A673 (cell line): ENCODE measurements around the gene HDAC3. TPM values are rescaled to one million over a fixed set of nuclear protein-coding genes. Genes with fewer than 3 reads are reported as not detected.
"Not testable (repeated sequence)": the region's sequence is repeated elsewhere in the genome, so short reads cannot be mapped to it uniquely, and the experiment has no call there.

Experiments
- BruUV-seq: library from RNA; stranded (reverse); fragments of 400-500 nt; replicated peaks from 2 replicates; lab custom pipeline; 2021; lab: Mats Ljungman, UMichigan
- CTCF ChIA-PET: fragments of 300-600 bp; sonication (Branson Sonifier 250); formaldehyde crosslinking; loops from one replicate; lab custom pipeline; 2022; ENCODE audit warnings: antibody characterized with exemption; lab: Charles Lee
- POLR2A ChIA-PET: fragments of 300-600 bp; sonication (Branson Sonifier 250); formaldehyde crosslinking; loops from one replicate; lab custom pipeline; 2022; ENCODE audit warnings: antibody characterized with exemption; ENCODE audit not compliant: low non-redundant PET; lab: Charles Lee
- DNase-seq: peaks from one replicate; pipeline ENCODE4 v3.0.0-alpha.2; 2015; ENCODE audit warnings: low spot score
- H3K27ac ChIP-seq: fragments of 200-600 bp; sonication (generic); 2 replicates; pipeline ENCODE4 v1.5.1; 2016; ENCODE audit warnings: mixed run types, low read depth, mild to moderate bottlenecking, mixed read lengths, antibody characterized with exemption, low read length; ENCODE audit not compliant: poor library complexity, severe bottlenecking
- H3K27me3 ChIP-seq: fragments of 200-600 bp; sonication (generic); replicated peaks from 2 replicates; pipeline ENCODE4 v1.6.1; 2017; ENCODE audit warnings: mixed run types, low read depth, mild to moderate bottlenecking, mixed read lengths, antibody characterized with exemption, low read length; ENCODE audit not compliant: insufficient read depth, poor library complexity
- H3K36me3 ChIP-seq: fragments of 200-600 bp; sonication (generic); 2 replicates; pipeline ENCODE4 v1.6.1; 2016; ENCODE audit warnings: mixed run types, mild to moderate bottlenecking, mixed read lengths, antibody characterized with exemption, low read length; ENCODE audit not compliant: insufficient read depth, poor library complexity, severe bottlenecking
- H3K4me1 ChIP-seq: fragments of 200-600 bp; sonication (generic); 2 replicates; pipeline ENCODE4 v1.6.1; 2017; ENCODE audit warnings: mixed run types, mild to moderate bottlenecking, mixed read lengths, antibody characterized with exemption, low read length; ENCODE audit not compliant: insufficient read depth, poor library complexity, severe bottlenecking
- H3K4me3 ChIP-seq: fragments of 200-600 bp; sonication (generic); 2 replicates; pipeline ENCODE4 v1.5.1; 2016; ENCODE audit warnings: low read depth, mixed run types, mild to moderate bottlenecking, mixed read lengths, low read length; ENCODE audit not compliant: poor library complexity, severe bottlenecking
- H3K9me3 ChIP-seq: fragments of 200-600 bp; sonication (generic); 2 replicates; pipeline ENCODE4 v1.6.1; 2016; ENCODE audit warnings: mixed run types, low read depth, mild to moderate bottlenecking, mixed read lengths, antibody characterized with exemption, low read length; ENCODE audit not compliant: poor library complexity, severe bottlenecking
- EZH2 ChIP-seq: fragments of 200-600 bp; sonication (generic); IDR thresholded peaks from 2 replicates; pipeline ENCODE4 v1.6.1; 2017; ENCODE audit warnings: borderline replicate concordance, low read depth, mild to moderate bottlenecking, mixed read lengths, antibody characterized with exemption, low read length; ENCODE audit not compliant: poor library complexity, severe bottlenecking
- intact Hi-C: fragments of 100-400 bp; cut with micrococcal nuclease; formaldehyde crosslinking; loops from one replicate; pipeline ENCODE4 v1.10.0; 2022; ENCODE audit not compliant: unreplicated experiment
- total RNA-seq: library from RNA; stranded (reverse); gene quantifications from 2 replicates; pipeline ENCODE4 v1.2.3, GENCODE V29; 2021
- TF ChIP-seq, protein P1 (sequence below): fragments of 300-800, 200-600 bp; sonication (generic); conservative IDR thresholded peaks from 2 replicates; pipeline ENCODE4 v1.5.1; 2017; ENCODE audit warnings: low read depth, mild to moderate bottlenecking, antibody characterized with exemption, low read length, moderate library complexity, mixed read lengths

The HDAC3 gene
- total RNA-seq, 1 experiment from 2014 or later: 93.1 TPM

- H3K9me3 ChIP-seq: no peaks in the 10 kb centered on the region
- intact Hi-C loops: no loop called here
- no peak for TF ChIP-seq EZH2
- TF ChIP-seq, protein P1, sequence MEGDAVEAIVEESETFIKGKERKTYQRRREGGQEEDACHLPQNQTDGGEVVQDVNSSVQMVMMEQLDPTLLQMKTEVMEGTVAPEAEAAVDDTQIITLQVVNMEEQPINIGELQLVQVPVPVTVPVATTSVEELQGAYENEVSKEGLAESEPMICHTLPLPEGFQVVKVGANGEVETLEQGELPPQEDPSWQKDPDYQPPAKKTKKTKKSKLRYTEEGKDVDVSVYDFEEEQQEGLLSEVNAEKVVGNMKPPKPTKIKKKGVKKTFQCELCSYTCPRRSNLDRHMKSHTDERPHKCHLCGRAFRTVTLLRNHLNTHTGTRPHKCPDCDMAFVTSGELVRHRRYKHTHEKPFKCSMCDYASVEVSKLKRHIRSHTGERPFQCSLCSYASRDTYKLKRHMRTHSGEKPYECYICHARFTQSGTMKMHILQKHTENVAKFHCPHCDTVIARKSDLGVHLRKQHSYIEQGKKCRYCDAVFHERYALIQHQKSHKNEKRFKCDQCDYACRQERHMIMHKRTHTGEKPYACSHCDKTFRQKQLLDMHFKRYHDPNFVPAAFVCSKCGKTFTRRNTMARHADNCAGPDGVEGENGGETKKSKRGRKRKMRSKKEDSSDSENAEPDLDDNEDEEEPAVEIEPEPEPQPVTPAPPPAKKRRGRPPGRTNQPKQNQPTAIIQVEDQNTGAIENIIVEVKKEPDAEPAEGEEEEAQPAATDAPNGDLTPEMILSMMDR: no peak
- ChIA-PET CTCF (interaction anchor here (0.6 to 1.1 kb wide), 2 partner anchors 24 to 103 kb away, joined by 3 to 5 read pairs; no protein-coding TSS in a partner anchor), POLR2A (interaction anchor here (0.7 kb wide), 1 partner anchor 13 kb away, joined by 3 read pairs; no protein-coding TSS in a partner anchor)
- H3K4me3 ChIP-seq: no peak overlapping the region
- DNase-seq: no peak
- H3K4me1 ChIP-seq: peaks cover 33% of the 10 kb centered on the region
- H3K27me3 ChIP-seq: no peaks in the 10 kb centered on the region
- BruUV-seq: no TSS peak
- H3K27ac ChIP-seq: no peak overlapping the region
- peaks cover 9% of the 10 kb centered on the region for H3K36me3 ChIP-seq
Measured at GRCh38 chr5:141615991-141616720, 20.5 kb downstream of the HDAC3 start.

DNA sequence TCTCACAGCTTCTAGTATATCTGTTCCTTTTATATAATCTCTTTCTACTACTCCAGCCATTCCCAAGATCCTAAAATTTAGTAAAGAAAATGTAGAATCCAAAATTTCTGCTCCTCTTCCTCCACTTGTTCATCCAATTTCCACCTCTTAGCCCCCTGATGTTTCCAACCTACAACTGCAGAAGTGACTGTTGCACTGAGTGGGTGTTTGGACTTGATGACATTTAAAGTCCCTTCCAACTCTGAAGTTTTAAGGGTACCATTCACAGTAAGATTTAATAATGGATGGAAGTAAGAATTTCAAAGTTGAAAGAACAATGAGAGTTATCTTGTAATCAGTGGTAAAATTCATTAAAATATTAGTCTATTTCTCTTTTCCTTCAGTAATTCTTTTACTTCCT, 23.3 kb downstream of the HDAC3 start:
- Histone ChIP-seq H3K36me3 (no peaks in the 10 kb centered on the region), H3K9me3 (no peaks in the 10 kb centered on the region), H3K27me3 (no peaks in the 10 kb centered on the region), H3K27ac (no peak overlapping the region), H3K4me3 (no peak overlapping the region), H3K4me1 (peaks cover 29% of the 10 kb centered on the region)
- intact Hi-C loops: no loop called here
- TF ChIP-seq, protein P1: no peak
- no peak for TF ChIP-seq EZH2
- POLR2A ChIA-PET: no interaction called here
- no peak for DNase-seq
- CTCF ChIA-PET: interaction anchor here (1.7 kb wide), 1 partner anchor 46 kb away, joined by 3 read pairs; no protein-coding TSS in a partner anchor
- no TSS peak for BruUV-seq

DNA sequence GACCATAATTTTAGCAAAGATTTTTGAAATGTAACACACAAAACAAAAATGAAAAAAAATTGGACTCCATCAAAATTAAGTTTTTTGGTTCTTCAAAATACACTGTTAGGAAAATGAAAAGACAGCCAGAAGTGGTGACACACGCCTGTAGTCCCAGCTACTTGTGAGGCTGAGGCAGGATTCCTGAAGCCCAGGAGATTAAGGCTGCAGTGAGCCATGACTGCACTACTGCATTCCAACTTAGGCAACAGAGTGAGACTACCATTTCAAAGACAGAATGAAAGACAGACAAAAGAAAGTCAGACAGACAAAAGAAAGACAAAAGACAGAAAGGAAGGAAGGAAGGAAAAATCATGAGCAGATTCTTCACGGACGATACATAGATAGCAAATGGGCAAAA, 25.4 kb downstream of the HDAC3 start:
- intact Hi-C loops: no loop called here
- no peak overlapping the region for H3K27ac ChIP-seq
- POLR2A ChIA-PET: interaction anchor here (0.6 kb wide), 1 partner anchor 393 kb away, joined by 4 read pairs; no protein-coding TSS in a partner anchor

DNA sequence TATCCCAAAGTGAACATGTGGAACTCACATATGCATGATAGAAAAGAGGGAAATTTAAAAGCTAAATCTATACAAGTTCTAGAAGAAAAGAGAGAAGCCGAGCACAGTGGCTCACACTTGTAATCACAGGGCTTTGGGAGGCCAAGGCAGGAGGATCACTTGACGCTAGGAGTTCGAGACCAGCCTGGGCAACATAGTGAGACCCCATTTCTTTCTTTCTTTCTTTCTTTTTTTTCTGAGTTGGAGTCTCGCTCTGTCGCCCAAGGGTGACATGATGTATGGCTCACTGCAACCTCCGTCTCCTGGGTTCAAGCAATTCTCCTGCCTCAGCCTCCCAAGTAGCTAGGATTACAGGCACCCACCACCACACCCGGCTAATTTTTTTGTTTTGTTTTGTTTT, 26.7 kb downstream of the HDAC3 start:
- H3K36me3 ChIP-seq, H3K27ac ChIP-seq, H3K9me3 ChIP-seq, intact Hi-C loops, CTCF ChIA-PET, H3K27me3 ChIP-seq, DNase-seq, POLR2A ChIA-PET, H3K4me3 ChIP-seq, BruUV-seq: not testable (repeated sequence)
- H3K4me1 ChIP-seq: peaks cover 23% of the 10 kb centered on the region

More for the DNA sequence above, 25.4 kb downstream of the HDAC3 start:
- Histone ChIP-seq H3K27me3 (no peaks in the 10 kb centered on the region), H3K4me3 (no peak overlapping the region), H3K9me3 (no peaks in the 10 kb centered on the region), H3K4me1 (peaks cover 13% of the 10 kb centered on the region), H3K36me3 (no peaks in the 10 kb centered on the region)
- CTCF ChIA-PET: no interaction called here
- no peak for TF ChIP-seq EZH2
- TF ChIP-seq, protein P1: no peak
- no TSS peak for BruUV-seq
- DNase-seq: no peak
